ENCODE data around the gene SAP30BP. TPM values are rescaled to one million over a fixed set of nuclear protein-coding genes. Genes with fewer than 3 reads are reported as not detected.

Gene SAP30BP
- polyA plus RNA-seq, 1 donor (not counting 4 experiments of a cell fraction or from before 2014, with no cell fraction given) = 99.0 TPM

DNA sequence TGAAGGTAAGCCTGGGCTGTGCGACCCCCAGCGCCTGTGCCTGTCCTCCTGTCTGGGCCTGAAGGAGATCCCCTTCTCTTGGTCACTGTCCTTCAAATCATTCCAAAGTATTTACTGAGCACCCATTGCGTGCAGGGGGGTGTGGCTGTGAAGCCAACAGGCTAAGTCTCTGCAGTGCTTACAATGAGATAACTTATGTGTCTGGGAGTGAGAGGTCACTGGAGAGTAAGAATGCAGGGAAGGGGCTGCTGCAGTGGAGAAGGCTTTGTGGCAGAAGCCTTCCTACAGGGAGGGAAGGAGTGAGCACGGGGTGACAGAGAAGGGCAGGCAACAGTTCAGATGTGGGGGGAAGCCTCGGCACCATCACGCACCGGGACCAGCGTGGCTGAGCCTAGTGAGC is 45.1 kb upstream of the SAP30BP start:
- H3K79me2 ChIP-seq (ENCODE audit: control insufficient read depth, insufficient read depth, low read length) = no peaks in the 10 kb centered on the region
- H3K9me3 ChIP-seq (ENCODE audit: control insufficient read depth, low read depth, low read length) = no peaks in the 10 kb centered on the region
- H3K36me3 ChIP-seq (ENCODE audit: control insufficient read depth in 2 of 2, extremely low read depth in 1 of 2, insufficient read depth in 2 of 2, low read length in 2 of 2) = peaks cover 2 to 3% of the 10 kb centered on the region in 2 experiments
- H3K4me1 ChIP-seq (ENCODE audit: control insufficient read depth, extremely low read depth, insufficient read depth, low read length) = no peaks in the 10 kb centered on the region
- no peak overlapping the region for H3K4me3 ChIP-seq (ENCODE audit: control insufficient read depth in 2 of 3, extremely low read depth in 1 of 3, insufficient read depth in 2 of 3, low read depth in 1 of 3, low read length in 3 of 3)
- H3K9ac ChIP-seq (ENCODE audit: control insufficient read depth, extremely low read depth, insufficient read depth, low read length) = no peak overlapping the region
- H4K20me1 ChIP-seq (ENCODE audit: control insufficient read depth, extremely low read depth, insufficient read depth, low read length) = no peaks in the 10 kb centered on the region
- no peak overlapping the region for H2AFZ ChIP-seq (ENCODE audit: control insufficient read depth, low read length)
- DNase-seq (ENCODE audit: low read depth, low spot score) = no peak
- H3K27ac ChIP-seq (ENCODE audit: control insufficient read depth, insufficient read depth, low read length) = no peak overlapping the region
- dilution Hi-C loops (cut with MboI; ENCODE audit: extremely low pct_ligation_motif_present, low sequenced_read_pairs) = no loop called here
- no peak for FAIRE-seq
- peaks cover 13% of the 10 kb centered on the region for H3K27me3 ChIP-seq (ENCODE audit: control insufficient read depth, extremely low read depth, insufficient read depth, low read length)
- no peaks in the 10 kb centered on the region for H3K9me1 ChIP-seq (ENCODE audit: control insufficient read depth, extremely low read depth, insufficient read depth, low read length)
- no peak overlapping the region for H3K4me2 ChIP-seq (ENCODE audit: control insufficient read depth, extremely low read depth, insufficient read depth, low read depth, low read length)
- TF ChIP-seq CTCF (optimal IDR thresholded peaks at IDR 0.05 in 1 of 3, IDR thresholded peaks at IDR 0.05 in 1 of 3, conservative IDR thresholded peaks at IDR 0.05 in 1 of 3; ENCODE audit: extremely low read depth in 1 of 3, insufficient read depth in 2 of 3, low read length in 3 of 3) (no peak), EZH2 (IDR thresholded peaks at IDR 0.05; ENCODE audit: low read length) (no peak)

DNA sequence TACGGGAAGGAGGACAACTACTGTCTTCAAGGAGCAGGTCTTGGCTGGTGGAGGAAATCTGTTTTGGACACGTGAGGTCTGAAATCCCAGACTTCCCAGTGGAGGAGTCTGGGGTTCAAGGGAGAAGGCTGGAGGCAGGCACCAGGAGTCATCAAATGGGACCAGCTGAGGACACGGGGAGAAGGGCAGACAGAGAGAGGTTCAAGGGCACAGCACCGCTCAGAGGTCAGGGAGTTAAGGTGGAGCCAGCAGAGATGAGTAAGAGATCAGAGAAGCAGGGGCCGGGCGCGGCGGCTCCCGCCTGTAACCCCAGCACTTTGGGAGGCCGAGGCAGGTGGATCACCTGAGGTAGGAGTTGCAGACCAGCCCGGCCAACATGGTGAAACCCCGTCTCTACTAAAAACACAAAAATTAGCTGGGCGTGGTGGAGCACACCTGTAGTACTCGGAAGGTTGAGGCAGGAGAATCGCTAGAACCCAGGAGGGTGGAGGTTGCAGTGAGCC is 44.3 kb upstream of the SAP30BP start:
- FAIRE-seq (no peak), DNase-seq (ENCODE audit: low read depth, low spot score) (no peak)
- Histone ChIP-seq H3K4me1 (ENCODE audit: control insufficient read depth, extremely low read depth, insufficient read depth, low read length) (no peaks in the 10 kb centered on the region), H3K36me3 (ENCODE audit: control insufficient read depth in 2 of 2, extremely low read depth in 1 of 2, insufficient read depth in 2 of 2, low read length in 2 of 2) (peaks cover 2 to 7% of the 10 kb centered on the region in 2 experiments), H3K9me3 (ENCODE audit: control insufficient read depth, low read depth, low read length) (no peaks in the 10 kb centered on the region), H3K9me1 (ENCODE audit: control insufficient read depth, extremely low read depth, insufficient read depth, low read length) (no peaks in the 10 kb centered on the region), H4K20me1 (ENCODE audit: control insufficient read depth, extremely low read depth, insufficient read depth, low read length) (no peaks in the 10 kb centered on the region), H3K4me3 (ENCODE audit: control insufficient read depth in 2 of 3, extremely low read depth in 1 of 3, insufficient read depth in 2 of 3, low read depth in 1 of 3, low read length in 3 of 3) (no peak overlapping the region), H2AFZ (ENCODE audit: control insufficient read depth, low read length) (no peak overlapping the region), H3K27ac (ENCODE audit: control insufficient read depth, insufficient read depth, low read length) (no peak overlapping the region), H3K27me3 (ENCODE audit: control insufficient read depth, extremely low read depth, insufficient read depth, low read length) (peaks cover 13% of the 10 kb centered on the region), H3K9ac (ENCODE audit: control insufficient read depth, extremely low read depth, insufficient read depth, low read length) (no peak overlapping the region), H3K4me2 (ENCODE audit: control insufficient read depth, extremely low read depth, insufficient read depth, low read depth, low read length) (no peak overlapping the region), H3K79me2 (ENCODE audit: control insufficient read depth, insufficient read depth, low read length) (no peaks in the 10 kb centered on the region)
- TF ChIP-seq EZH2 (IDR thresholded peaks at IDR 0.05; ENCODE audit: low read length) = no peak
- no peak for TF ChIP-seq CTCF (optimal IDR thresholded peaks at IDR 0.05 in 1 of 3, IDR thresholded peaks at IDR 0.05 in 1 of 3, conservative IDR thresholded peaks at IDR 0.05 in 1 of 3; ENCODE audit: extremely low read depth in 1 of 3, insufficient read depth in 2 of 3, low read length in 3 of 3)
- dilution Hi-C loops (cut with MboI; ENCODE audit: extremely low pct_ligation_motif_present, low sequenced_read_pairs) = no loop called here

All from keratinocyte (primary cell).